Measurements from ENCODE around the gene TIGD1. TPM values are rescaled to one million over a fixed set of nuclear protein-coding genes. Genes with fewer than 3 reads are reported as not detected.

Gene TIGD1
- 1.4 and 3.2 TPM in 2 replicates for total RNA-seq

GRCh38 chr2:232550354-232551249 lies at the start of gene TIGD1, which contains the start of gene EIF4E2:
Gene TIGD1 (minus strand): TSS chr2:232550557. CDS start chr2:232549882, 675 bp downstream.
Gene EIF4E2 (plus strand): TSS chr2:232550689. CDS start chr2:232550725, 36 bp downstream.

GRCh38 chr2:232539298-232540231 lies 10.8 kb downstream of the TIGD1 start, which contains the start of gene CHRNG:
Gene CHRNG (plus strand): TSS chr2:232539692. CDS start chr2:232539748, 56 bp downstream.

GRCh38 chr2:232525791-232526371 lies 24.5 kb downstream of the TIGD1 start, which contains the start of gene CHRND:
Gene CHRND (plus strand): TSS chr2:232526160. CDS start chr2:232526216, 56 bp downstream.

GRCh38 chr2:232519581-232520438 lies 30.5 kb downstream of the TIGD1 start, which contains the start of gene PRSS56:
Gene PRSS56 (plus strand): TSS chr2:232520388. CDS start chr2:232520599, 211 bp downstream.

Other genes starting within 250 kb of the TIGD1 start
- not detected in 2 replicates for gene ALPP, start 171.8 kb downstream of the TIGD1 start, total RNA-seq
- not detected in 2 replicates for gene ALPG, start 143.7 kb downstream of the TIGD1 start, total RNA-seq
- gene ALPI, start 94.4 kb downstream of the TIGD1 start, total RNA-seq: not detected in 2 replicates
- gene ECEL1, start 62.7 kb downstream of the TIGD1 start, total RNA-seq: not detected in 2 replicates
- not detected in 2 replicates for gene PRSS56, start 30.2 kb downstream of the TIGD1 start, total RNA-seq
- gene CHRND, start 24.4 kb downstream of the TIGD1 start, total RNA-seq: not detected in 2 replicates
- not detected in 2 replicates for gene CHRNG, start 10.9 kb downstream of the TIGD1 start, total RNA-seq
- gene EIF4E2, start 132 bp upstream of the TIGD1 start, total RNA-seq: 47.5 and 52.8 TPM in 2 replicates
- gene EFHD1, start 83.0 kb upstream of the TIGD1 start, total RNA-seq: 0.37 and 0.98 TPM in 2 replicates
- 36.0 and 40.0 TPM in 2 replicates for gene GIGYF2, start 146.8 kb upstream of the TIGD1 start, total RNA-seq
- not detected in 2 replicates for gene KCNJ13, start 226.0 kb upstream of the TIGD1 start, total RNA-seq